HG03439 (cell line): Measurements from ENCODE around the gene CARD8.
"Not testable (repeated sequence)": the region's sequence is repeated elsewhere in the genome, so short reads cannot be mapped to it uniquely, and the experiment has no call there.

Experiments used
- ATAC-seq: cut with Tn5 transposase; IDR thresholded peaks from one replicate; pipeline ENCODE4 v1.9.1; 2021; ENCODE audit warnings: mild to moderate bottlenecking, moderate library complexity; ENCODE audit not compliant: unreplicated experiment

The CARD8 gene, protein sequence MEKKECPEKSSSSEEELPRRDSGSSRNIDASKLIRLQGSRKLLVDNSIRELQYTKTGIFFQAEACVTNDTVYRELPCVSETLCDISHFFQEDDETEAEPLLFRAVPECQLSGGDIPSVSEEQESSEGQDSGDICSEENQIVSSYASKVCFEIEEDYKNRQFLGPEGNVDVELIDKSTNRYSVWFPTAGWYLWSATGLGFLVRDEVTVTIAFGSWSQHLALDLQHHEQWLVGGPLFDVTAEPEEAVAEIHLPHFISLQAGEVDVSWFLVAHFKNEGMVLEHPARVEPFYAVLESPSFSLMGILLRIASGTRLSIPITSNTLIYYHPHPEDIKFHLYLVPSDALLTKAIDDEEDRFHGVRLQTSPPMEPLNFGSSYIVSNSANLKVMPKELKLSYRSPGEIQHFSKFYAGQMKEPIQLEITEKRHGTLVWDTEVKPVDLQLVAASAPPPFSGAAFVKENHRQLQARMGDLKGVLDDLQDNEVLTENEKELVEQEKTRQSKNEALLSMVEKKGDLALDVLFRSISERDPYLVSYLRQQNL

DNA sequence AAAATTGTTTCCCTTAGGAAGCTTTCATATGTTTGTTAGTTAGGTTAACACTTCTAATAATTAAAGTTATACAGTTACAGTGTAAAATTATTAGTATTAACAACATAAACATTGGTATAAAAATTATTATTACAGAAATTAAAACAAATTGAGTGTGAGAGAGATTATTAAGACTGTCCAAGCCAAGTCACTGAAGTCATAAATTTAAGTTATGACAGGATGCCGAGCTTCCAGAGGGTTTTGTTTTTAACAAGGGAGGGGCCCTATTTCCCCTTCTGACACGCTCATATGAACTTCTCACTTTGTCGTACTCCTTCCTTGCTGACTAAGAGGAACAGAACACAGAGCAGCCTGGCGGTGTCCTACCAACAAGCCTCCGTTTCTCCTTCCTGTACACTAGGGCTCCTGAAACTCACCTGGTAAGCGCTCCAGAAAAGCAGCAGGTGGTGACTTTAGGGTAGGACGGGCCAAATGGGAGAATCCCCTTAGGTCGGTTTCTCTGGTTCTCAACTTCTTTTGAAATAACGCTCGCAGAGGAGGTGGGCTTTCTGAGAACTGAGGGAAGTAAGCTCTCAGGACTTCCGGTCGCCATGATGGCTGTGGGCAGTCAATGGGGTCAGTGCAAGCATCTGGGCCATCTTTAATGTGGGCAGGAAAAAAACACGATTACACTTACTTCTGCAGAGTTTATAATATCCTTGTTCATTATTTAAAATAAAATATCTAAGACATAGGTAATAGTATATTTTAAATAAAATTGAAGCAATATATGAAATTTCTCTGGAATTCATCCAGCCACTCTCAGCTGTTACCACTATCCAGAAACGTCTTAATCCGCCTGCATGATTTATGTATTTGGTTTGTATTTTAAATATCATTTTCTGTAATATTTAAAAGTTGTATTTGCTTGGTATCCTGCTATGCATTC is at the start of gene CARD8:
TSS of gene CARD8 (minus strand) at position 537 of the 928 bp plus-strand sequence. CDS start 14,892 bp downstream, outside the sequence.
- peak; percentile 52 for ATAC-seq

DNA sequence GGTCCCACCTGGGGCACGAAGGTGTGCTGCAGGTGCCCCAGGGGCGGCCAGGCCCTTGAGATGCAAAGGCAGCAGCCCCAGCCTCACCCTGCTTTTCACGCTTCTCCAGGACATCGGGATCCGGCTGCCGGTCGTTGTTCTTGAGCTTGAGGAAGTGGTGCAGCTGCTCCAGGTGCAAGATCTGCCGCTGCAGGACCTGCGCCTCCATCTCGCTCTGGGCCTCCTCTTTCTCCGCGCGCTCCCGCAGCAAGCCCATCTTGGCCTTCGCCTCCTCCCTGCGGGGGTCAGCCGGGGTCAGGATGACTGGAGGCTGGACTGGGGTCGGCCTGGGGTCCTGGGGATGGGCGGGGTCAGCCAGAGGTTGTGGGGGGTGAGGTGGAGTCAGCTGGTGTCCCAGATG is 48.2 kb upstream of the CARD8 start:
- no peak for ATAC-seq

- no peak for ATAC-seq
Measured at GRCh38 chr19:48303367-48303766, 47.7 kb upstream of the CARD8 start.

GRCh38 chr19:48302600-48302959 is 46.9 kb upstream of the CARD8 start:
- ATAC-seq = no peak

DNA sequence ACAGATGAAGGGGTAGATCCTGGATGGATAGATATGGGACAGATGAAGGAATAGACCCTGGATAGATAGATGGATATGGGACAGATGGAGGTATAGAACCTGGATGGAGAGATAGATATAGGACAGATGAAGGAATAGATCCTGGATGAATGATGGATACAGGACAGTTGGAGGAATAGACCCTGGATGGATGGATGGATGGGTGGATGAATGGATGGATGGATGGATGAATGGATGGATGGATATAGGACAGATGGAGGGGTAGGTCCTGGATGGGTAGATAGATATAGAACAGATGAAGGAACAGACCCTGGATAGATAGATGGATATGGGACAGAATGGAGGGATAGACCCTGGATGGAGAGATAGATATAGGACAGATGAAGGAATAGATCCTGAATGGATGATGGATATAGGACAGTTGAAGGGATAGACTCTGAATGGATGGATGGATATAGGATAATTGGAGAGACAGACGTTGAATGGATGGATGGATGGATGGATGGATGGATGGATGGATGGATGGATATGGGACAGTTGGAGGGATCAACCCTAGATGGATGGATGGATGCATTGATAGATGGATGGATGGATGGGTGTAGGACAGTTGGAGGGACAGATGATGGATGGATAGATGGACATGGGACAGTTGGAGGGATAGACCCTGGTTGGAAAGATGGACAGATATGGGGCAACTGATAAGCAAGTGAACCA is 46.3 kb upstream of the CARD8 start:
- no peak for ATAC-seq

DNA sequence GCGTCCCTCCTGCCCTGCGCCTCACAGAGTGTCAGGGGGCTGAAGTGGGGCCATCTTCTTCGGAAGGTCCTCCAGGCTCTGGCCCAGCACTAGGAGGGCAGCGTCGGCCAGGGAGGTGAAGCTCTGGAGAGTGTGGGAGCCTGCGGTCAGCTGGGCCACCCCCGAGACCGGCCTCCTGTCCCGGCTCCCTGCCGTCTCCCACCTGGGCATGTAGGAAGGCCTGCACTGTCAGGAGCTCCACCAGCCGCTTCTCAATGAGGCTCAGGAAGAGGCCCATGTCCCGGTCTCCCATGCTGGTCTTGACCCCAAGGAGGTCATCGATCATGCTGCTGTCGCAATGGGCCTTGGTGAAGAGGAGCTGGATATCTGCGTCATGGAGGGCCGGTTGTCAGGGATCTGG is 42.3 kb upstream of the CARD8 start:
- ATAC-seq = no peak

GRCh38 chr19:48296963-48297734 is 41.4 kb upstream of the CARD8 start:
- no peak for ATAC-seq

DNA sequence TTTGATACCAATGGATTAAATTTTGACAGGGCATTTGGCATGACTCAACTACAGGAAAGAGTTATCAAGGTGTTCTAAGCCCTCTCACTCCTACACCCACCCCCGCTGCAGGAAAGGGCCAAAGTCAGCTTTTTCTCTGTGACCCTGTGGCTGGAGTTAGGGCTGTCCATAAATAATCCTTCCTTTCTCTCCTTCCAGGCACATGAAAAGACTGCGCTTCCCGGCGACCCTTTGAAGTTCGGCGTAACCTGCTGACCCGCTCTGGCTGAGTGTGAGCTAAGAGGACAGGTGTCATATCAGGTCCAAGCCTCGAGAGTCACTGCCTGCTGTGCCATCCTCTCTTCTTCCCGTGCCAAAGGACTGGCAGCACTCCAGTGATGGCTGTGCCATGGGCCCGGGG is 39.7 kb upstream of the CARD8 start:
- no peak for ATAC-seq

DNA sequence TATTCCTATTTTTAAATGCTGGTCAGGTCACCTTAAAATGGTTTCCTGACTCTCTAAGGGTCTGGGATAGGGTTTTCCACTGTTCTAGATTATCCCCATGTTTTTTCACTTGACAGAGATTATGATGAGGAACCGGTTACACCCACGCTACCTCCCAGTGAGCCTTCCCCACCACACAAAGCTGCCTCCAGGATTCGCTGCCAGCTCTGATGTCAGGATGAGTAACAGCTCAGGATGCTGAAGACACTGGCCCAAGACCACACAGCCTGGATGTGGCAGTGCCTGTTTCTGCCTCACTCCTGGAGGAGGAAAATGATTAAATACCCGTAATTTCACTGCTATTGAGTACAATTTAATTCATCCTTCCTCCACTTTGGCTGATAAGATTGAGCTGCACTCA is 37.1 kb upstream of the CARD8 start:
- no peak for ATAC-seq

DNA sequence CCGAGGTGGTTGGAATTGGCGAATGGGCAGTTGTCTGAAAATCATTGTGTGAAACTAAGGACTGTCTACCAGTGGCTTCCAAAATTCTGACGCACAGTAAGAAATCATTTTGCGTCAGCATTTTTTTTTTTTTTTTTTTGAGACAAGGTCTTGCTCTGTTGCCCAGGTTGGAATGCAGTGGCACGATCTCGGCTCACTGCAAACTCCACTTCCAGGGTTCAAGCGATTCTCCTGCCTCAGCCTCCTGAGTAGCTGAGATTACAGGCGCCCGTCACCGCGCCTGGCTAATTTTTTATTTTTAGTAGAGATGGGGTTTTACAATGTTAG is 35.7 kb upstream of the CARD8 start:
- ATAC-seq = not testable (repeated sequence)

GRCh38 chr19:48290771-48291488 is 35.2 kb upstream of the CARD8 start:
- ATAC-seq = no peak

DNA sequence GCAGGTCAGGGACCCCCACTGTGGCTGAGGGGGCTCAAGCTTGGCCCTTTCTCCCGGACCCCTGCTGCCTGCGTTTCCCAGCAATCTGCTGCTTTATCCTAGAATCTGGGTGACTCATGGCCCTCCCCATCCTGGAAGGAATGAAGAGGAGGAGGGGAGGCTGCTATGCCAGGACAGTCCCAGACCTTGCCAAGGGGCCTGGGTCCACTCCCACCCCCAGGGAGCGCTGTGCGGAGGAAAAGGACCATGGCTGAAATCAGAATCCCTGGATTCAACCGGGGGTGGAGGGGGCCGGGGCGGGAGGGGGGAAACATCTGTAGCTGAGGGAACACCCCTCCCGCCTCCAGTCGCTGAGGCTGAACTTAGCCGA is 34.7 kb upstream of the CARD8 start:
- ATAC-seq = no peak

- no peak for ATAC-seq
Measured at GRCh38 chr19:48287748-48288147, 32.0 kb upstream of the CARD8 start.

DNA sequence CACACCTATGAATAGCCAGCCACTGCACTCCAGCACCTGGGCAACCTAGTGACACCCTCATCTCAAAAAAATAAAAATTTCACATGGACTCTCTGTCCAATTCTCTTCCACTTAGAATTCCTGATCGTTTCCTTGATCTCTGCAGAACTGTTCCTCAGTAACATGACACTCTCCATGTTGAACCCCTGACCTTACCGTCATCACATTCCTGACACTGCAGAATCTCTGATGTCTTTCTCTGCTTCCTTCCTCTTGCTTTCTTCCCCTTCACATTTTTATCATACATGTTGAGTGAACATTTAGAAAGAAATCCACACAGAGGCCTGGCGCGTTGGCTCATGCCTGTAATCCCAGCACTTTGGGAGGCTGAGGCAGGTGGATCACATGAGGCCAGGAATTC is 29.2 kb upstream of the CARD8 start:
- no peak for ATAC-seq

DNA sequence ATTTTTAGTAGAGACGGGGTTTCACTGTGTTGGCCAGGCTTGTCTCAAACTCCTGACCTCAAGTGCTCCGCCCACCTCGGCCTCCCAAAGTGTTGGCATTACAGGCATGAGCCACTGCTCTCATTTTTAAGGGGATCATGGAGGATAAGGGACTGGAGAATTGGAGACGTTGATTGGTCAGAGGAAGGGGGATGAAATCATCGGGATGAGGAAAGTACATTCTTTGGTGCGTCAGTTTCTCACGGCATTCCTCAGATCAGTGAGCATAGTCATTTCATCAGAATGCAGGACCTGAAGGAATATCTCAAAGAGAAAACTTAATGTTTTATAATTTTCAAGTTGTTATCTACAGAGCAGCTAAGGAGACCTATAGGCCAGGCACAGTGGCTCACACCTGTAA is 28.2 kb upstream of the CARD8 start:
- ATAC-seq = no peak

- ATAC-seq = no peak
Measured at GRCh38 chr19:48279747-48280146, 24.0 kb upstream of the CARD8 start.

DNA sequence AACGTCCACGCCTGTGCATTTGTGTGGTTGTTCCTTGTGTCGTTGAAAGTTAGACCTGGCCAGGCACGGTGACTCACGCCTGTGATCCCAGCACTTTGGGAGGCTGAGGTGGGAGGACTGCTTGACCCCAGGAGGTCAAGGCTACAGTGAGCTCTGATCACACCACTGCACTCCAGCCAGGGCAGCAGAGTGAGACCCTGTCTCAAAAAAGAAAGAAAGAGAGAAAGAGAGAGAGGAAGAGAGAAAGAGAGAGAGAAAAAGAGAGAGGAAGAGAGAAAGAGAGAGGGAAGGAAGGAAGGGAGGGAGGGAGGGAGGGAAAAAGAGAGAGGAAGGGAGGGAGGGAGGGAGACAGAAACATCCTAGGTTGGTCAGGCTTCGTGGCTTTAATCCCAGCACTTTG is 19.2 kb upstream of the CARD8 start:
- ATAC-seq = no peak

GRCh38 chr19:48274173-48274572 is 18.5 kb upstream of the CARD8 start:
- no peak for ATAC-seq

DNA sequence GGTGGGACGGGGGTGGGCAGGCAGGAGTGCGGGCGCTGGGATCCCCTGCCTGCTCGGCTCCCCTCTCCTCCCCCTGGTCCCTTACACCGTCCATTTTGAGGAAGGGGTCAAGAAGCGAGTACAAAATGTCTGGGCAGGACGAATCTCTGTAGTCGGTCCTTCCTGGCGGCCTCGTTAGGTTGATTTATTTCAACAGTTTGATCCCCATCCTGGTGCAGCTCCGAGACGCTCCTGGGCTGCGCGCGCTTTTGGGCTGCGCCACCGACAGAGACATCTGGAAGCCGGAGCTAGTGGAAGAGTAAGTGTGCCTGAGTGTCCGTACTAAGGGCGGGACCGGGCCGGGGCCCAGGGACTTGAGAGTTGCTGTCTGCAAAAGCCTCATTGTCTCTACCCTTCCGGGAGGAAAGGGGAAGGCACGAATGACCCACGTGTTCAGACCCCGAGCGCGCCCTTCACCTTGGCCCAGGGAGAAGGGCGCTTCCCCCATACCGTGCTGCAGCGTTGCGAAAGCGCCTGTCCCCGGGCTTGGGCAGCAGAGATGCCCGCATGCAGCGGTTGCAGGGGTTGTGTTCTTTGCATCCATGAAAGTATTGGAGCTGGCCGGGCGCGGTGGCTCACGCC is 15.9 kb upstream of the CARD8 start:
- ATAC-seq = no peak
